M059J (cell line): Measurements from ENCODE around the gene PCYOX1L. TPM values are rescaled to one million over a fixed set of nuclear protein-coding genes. Genes with fewer than 3 reads are reported as not detected.

Experiments used
- DNase-seq: peaks from one replicate; pipeline ENCODE4 v3.0.0-alpha.2; 2012; ENCODE audit warnings: low read depth
- total RNA-seq: library from RNA; depleted of rRNA; stranded (reverse); fragments of >200 nt; shearing (Covaris generic); gene quantifications from 2 replicates; pipeline ENCODE4 v1.2.3, GENCODE V29; 2014

Gene PCYOX1L
- total RNA-seq, 1 experiment from 2014 or later: 12.0 TPM

DNA sequence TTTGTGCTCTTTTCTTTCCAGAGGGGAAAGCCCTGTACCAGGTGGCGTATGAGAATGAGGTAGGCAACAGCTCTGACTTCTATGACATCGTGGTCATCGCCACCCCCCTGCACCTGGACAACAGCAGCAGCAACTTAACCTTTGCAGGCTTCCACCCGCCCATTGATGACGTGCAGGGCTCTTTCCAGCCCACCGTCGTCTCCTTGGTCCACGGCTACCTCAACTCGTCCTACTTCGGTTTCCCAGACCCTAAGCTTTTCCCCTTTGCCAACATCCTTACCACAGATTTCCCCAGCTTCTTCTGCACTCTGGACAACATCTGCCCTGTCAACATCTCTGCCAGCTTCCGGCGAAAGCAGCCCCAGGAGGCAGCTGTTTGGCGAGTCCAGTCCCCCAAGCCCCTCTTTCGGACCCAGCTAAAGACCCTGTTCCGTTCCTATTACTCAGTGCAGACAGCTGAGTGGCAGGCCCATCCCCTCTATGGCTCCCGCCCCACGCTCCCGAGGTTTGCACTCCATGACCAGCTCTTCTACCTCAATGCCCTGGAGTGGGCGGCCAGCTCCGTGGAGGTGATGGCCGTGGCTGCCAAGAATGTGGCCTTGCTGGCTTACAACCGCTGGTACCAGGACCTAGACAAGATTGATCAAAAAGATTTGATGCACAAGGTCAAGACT lies 10.3 kb downstream of the PCYOX1L start:
- no peak for DNase-seq

DNA sequence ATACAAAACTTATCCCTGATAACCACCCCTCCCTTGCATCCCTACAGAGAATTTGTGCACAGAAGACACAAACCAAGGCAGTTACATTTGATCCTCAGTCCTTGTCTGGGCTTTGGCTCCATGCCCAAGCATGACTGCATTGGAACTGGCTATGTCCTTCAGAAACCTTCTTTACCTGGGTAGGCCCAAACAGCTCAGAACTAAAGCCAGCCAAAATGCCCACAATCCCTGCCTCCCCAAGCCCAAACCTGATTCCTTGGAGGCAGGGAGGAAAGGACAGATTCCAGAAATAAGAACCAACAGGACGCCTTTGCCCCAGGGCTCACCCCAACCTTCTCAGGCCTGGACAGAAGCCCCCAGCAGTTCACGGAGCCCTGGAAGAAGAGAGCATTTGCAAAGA lies 13.0 kb downstream of the PCYOX1L start:
- no peak for DNase-seq

DNA sequence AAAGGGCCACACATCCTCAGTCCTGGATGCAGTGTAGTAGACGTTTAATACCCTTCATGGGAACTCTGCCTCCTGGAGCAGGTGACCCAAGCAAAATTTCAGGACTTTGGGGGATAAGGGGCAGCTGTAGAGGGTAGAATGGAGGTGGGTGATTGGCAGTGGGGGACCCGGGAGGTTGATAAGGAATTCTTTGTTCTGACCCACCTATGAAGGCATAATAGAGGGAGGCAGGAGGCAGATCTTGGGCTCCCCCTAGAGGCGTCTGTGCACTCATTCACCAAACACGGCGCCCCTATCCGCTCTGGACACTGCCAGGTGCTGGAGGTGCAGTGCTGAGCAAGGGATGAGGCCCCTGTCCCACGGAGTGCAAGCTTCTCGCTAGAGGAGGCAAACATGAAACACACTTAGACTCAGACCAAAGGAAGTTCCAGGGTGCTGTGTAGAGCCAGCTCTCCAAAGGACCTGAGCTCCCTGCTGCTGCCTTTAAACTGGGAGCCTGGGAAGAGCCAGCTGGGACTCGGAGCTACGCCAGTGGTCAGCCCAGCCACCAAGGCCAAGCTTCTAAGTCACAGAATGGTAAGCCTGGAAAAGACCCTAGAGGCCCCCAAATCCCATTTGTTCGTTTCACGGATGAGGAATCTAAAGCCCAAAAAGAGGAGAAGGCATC lies 13.6 kb downstream of the PCYOX1L start:
- DNase-seq: peak; percentile 58

DNA sequence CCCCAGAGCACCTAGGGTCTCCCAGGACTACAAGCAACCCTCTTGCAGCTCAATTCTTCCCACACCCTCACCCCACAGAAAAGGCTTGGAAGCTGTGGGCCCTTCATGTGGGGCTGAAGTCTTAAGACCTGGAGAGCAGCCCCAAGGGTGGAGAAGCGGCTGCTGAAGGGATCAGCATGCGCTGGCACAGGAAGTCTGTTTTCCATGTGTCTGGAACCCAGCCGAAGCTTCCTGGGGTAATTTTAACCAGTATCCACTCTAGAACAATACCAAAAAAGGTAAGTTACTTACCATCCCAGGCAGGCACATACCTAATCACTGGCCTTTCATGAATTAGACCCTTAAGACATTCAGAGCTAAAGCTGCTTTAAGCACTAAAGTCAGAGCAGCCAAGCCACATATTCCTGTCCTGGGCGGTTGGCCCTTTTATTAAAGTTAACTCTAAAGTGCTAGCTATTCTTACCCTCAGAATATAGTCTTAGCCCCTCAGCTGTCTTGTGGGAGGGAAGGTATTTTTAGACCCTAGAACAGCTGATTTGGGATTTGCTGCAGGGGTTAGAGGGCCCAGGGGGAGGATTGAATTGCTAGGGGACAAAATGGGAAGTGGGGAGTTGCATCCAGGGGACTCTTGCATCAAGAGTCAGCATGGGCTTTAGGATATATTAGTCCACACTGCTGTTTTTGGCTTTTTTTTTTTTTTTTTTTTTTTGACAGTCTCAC lies 14.4 kb downstream of the PCYOX1L start:
- DNase-seq: no peak

DNA sequence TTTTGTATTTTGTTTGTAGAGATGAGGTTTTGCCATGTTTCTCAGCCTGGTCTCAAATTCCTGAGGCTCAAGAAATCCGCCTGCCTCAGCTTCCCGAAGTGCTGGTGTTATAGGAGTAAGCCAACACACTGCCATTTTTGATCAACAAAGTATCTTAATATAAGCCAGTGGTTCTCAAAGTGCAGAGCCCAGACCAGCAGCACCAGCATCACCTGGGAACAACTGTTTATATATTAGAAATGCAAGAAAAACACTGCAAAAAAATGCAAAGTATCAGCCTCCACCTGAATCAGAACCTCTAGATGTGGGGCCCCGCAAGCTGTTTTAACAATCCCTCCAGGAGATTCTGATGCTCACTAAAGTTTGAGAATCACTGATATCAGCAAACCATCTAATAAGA lies 15.1 kb downstream of the PCYOX1L start:
- DNase-seq: no peak

DNA sequence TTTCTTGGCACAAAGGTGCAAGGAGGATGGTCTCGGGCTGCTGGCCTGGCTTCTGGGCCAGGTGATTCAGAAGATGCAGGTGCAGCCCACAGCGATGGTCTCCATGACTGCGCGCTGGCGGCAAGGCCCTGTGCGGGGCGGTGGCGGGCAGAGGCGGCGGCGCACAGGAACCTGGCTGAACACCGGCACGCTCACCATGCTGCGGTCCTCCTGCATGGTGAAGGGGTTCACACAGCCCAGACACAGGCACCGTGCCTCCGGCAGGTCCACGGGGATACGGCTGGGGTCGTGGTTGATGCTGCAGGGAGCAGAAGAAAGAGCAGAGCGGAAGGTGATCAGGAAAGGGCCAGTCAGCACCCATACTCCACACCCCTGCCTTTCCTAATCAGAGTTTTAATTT lies 16.5 kb downstream of the PCYOX1L start:
- DNase-seq: no peak

DNA sequence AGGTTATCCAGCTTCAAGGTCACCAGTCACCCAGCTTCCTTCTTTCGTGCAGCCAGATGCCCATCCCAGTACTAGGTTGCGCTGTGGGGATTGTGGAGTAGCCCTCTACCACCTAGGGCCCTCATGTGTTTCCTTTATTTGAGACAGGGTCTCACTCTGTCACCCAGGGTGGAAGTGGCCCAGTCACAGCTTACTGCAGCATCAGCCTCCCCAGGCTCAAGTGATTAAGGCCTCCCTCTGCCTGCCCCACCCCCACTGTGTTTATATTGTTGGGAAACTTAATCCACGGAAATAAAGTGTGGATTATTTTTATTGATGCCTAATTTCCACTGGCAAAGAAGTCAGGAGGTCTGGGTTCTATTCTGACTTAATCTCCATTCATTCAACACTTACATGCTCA lies 17.0 kb downstream of the PCYOX1L start:
- no peak for DNase-seq

DNA sequence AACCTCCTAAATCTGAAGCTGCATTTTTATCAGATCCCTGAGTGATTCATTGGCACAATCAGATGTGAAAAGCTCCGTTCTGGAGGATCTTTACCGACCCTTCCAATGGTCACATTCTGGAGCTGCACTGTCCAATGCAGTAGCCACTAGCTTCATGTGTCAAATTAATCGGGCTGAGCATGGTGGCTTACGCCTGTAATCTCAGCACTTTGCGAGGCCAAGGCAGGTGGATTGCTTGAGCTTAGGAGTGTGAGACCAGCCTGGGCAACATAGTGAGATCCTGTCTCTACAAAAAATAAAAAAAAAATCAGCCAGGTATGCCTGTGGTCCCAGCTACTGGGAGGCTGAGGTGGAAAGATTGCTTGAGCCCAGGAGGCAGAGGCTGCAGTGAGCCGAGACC lies 17.6 kb downstream of the PCYOX1L start:
- DNase-seq: no peak

DNA sequence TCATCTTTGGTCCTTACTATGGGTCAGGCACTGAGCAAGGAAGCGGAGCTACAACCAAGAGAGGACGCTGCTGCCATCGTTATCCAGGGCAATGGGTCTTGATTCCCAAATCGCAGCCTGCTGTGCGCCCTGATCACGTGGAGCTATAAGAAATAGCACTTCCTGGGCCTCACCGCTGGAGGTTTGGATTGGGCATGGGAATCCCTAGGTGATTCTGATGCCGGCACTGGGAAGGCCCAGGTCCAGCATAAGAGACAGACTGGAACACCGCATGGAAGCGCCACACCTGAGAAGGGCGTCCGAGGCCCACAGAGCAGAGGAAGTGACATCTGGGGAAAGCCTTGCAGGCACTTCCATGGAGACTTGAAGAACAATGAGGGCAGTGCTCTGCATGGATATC lies 18.3 kb downstream of the PCYOX1L start:
- no peak for DNase-seq

DNA sequence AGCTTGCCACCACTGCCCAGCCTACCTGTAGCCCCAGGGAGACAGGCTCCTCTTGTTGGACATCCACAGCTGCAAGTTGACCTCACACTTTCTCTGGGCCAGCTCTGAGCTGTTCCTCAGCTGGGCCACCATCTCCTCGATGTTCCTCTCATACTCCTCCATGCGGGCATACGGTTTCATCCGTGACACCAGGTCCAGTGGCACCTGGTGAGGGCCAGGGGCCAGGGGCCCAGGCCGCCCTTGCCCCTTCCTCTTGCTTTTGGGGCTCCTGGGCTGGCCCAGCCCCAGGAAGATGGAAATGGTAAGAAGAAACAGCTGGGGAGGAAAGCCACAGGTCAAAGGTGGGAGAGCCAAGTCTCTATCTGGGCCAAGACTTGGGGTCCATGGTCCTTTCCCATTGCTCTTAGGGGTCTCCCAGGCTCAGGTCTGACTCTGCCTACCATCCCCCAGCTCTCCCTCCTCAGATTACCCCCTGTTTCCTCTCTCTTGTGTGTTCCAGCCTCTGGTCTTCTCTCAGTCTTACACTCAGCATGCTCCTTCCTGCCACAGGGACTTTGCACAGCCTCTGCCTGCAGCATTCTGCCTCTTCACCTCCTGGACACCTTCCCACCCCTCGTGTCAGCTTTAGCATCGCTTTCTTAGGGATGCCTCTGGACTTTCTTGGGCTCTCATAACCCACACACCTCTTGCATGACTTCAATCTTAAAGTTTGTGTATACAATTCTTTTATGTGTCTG lies 19.0 kb downstream of the PCYOX1L start:
- DNase-seq: no peak

DNA sequence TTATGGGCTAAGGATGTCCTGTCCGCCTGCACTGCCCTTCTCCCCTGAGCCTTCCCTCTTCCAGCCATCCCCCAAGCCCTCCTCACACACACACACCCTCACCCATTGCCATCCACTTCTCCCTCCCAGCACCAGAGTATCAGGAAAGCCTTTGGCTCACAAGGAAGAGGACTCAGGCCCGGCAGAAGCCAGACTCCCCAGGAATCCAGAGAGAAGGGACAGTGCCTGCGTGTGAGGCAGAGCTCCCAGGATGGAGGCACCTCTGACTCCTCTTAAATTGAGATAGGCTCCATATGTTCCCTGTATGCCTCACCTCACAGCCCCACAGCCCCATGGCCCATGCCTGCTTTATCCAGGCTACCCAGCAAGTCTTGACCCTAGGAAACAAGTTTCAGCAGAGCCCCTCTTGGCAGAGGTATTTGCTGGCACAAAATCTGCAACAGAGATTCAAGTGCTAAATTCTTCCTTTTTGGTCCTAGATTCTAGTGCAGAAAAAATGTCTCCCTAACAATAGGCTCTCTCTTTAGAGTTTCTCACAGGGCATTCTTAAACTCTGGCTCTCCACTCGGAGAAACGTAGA lies 20.5 kb downstream of the PCYOX1L start:
- DNase-seq: no peak

DNA sequence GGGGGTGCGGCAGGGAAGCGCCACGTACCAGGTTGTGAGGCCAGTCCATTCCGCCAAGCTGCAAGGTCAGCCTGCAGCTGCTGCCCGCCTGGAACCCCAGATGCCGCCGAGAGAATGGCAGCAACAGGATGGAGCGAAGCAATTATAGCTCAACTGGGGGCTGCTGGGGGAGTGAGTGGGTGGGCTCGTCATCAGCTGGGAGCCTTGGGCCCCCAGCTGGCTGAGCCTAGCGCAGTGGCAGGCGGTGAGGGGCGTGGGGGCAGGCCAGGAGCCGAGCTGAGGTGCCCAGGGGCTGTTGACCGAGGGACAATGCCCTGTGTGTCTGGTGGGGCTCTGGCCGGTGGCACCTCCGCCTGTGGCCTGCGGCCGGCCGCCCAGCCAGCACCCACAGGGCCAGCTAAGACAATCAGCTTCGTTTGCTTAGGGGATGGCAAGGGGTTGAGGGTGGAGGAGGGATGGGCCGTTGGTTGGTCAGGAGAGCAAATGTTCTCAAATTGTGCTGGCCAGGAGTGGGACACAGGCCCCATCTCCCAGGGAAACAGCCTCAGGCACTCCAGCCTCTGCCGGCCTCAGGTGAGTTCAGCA lies 21.4 kb downstream of the PCYOX1L start, which contains the start of gene IL17B:
TSS of gene IL17B (minus strand) at position 116 of the 585 bp plus-strand sequence. CDS start at position 49, 67 bp downstream.
- DNase-seq: no peak

DNA sequence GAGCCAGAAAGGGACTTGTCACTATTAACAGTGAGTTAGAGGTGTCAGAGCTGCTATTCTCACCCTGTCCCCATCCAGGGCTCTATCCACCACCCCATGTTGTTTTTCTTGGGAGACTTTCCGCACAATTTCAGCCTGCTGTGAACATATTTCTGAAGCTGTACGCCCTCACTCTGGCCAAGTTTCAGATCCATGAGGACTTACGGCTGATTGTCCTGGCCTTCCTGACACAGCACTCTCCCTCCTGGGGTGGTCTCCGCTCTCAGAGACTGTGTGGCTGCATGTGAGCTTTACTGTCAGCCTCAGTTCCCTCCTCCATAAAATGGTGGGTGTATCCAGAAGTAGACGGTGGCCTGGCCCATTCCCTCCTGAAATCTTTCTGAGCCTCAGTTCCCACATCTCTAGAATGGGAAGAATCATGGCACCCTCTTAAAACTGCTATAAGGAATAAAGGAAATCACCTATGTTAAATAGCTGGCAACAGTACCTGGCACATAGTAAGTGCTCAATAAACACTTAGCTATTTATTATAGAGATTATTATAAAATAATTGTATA lies 22.1 kb downstream of the PCYOX1L start:
- DNase-seq: no peak

DNA sequence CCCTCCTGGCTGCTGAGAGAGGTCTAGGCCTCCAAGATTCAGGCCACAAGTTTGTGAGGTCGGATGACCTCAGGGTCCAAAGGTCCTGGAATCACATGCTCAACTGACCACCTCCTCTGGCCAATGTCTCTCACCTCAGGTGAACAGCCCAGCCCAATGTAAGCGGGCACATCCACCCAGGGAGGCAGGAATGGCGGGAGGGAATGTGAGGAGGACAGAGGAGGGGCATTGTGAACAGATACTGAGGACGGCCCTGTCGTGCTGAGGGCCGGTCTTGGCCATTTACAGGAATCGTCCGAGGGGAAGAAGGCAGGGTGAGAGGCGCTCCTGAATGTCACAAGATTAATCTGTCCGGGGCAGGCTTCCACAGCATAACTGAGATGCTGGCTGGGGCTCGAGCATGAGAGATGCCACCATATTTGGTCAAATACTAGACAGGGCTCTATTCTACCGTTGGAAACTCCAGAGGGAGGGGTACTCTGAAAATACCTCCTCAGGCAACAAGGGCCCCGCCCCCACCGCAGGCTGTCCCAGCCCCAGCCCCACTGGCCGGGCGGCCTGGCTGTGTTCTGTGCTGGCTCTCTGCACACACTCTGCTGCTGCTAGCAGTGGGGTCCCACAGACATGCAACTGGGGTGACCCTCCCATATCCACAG lies 22.7 kb downstream of the PCYOX1L start:
- no peak for DNase-seq

DNA sequence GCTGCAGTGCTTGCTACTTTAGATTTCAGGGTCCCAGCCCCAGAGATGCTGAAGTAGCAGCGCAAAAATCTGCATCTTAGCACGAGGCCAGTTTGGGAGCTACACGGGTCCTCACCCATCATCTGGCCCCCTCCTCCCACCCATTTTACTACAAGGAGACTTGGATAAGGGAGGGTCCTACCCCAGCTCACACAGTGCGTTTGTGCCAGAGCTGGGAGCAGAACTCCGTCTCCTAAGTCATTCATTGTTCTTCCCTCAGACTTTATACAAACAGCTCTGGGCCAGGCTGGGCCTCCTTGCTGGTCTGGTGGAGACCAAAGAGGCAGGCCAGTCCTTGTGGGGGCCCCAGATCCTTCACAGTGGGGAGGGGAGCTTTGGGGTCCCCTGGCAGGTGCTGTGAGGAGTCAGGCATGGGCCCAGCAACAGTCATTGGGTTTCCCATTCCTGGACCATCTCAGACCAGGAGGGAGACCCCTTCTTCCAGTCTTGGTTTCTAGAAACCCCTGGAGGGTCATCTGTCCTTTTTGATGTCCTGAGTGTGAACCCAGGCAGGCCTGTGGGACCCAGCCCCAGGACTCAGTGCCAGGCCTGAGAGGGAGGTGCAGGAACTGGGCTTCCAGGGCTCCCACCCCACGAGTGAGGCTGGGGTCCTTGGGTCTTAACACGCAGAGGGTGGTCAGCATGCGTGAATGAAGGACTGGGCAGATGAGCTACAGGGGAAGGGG lies 23.6 kb downstream of the PCYOX1L start:
- DNase-seq: no peak

DNA sequence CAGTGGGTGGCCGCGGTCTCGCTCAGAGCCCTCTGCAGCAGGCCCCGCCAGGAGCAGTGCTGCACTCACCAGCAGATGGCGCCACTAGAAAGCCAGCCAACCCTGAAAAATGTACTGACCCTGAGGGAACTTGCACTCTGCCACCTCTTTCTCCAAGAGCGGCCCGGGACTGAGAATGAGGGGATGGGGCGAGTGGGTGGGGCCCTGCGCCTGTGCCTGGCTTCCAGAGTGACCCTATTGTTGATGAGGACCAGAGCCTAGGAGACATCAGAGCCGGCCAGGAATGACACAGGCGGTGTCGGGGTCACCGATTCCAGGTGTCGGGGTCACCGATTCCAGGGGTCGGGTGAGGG lies 24.1 kb downstream of the PCYOX1L start:
- DNase-seq: peak; percentile 59

DNA sequence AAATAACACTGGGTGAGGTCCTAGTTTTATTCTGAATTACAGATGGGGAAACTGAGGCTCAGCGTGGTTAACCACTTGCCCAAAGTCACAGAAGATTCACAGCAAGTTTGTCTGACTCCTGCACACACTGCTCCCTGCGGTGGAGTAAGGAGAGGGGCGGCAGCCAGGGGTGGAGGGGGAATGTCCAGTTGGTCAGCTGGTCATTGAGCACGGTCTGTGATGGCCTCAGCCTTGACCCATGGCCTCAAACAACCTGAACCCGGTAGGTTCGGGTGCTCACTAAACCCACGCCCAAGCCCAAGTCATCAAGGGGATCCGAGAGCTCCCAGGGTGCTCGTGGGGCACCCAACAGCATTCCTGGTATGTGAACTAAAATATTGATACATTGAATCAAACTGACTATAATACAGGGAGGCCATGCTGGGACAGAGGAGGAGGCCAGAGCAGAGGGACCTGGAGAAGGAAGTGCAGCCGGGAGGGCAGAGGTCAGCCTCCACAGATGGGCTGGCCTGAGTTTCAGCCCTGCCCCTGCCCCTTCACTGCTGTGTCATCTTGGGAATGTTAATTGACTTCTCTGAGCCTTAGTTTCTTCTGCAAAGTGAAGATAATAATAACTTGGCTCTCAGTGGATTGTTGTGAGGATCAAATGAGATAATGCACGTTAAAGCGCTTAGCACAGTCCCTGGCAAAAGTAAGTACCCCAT lies 24.8 kb downstream of the PCYOX1L start:
- no peak for DNase-seq

DNA sequence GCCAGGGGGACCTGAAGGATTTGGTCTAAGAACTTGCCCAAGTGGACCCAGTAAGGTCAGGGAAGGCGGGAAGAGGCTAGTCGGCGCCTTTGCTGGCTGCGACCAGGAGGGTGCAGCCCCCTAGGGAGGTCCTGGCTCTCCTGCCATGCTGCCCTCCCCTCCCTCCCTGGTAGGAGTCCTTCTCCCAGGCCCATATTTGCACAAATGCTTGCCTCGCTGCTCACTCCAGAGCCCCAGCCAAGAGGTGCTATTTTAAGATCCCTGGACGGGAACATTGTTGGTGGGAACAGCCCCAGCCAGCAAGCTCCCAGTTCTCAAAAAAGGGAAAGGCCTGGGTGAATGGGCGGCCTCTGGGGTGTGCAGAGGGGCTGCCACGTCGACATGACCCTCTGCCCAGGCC lies 25.6 kb downstream of the PCYOX1L start:
- no peak for DNase-seq

DNA sequence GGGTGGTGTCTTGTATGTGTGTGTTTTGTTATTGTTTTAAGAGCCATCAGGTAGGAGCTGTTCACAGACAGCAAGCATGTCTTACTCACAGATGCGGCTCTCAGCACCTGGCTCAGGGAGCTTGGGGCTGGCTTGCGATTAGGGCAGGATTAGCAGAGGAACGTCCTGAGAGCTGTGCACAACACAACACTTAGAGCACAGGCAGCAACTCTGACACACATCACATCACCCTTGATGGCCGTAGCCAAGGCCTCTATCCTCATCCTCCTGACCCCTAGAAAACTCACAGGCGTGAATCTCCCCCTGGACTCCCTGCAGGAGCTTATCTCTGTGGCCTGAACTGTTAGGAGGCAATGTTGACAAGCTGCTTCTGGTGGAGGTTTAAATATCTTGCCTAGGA lies 28.3 kb downstream of the PCYOX1L start:
- DNase-seq: no peak
